Prostate gland (tissue), 2 donors: ENCODE results near the gene NFATC3.

Experiments
- CTCF ChIP-seq, 4 experiments: fragments of 200-600 bp in 2 of 4; fragments of 450-650 bp in 2 of 4; sonication (generic) in 2 of 4; IDR thresholded peaks; 1 replicate in 3 of 4; 2 replicates in 1 of 4; pipeline ENCODE4 v1.5.1; 2016 to 2019; ENCODE audit warnings: antibody characterized with exemption in 4 of 4, mild to moderate bottlenecking in 2 of 4, moderate library complexity in 2 of 4
- POLR2A ChIP-seq: fragments of 450-650 bp; IDR thresholded peaks from one replicate; pipeline ENCODE4 v1.6.1; 2016; ENCODE audit warnings: antibody characterized with exemption, mild to moderate bottlenecking
- POLR2AphosphoS5 ChIP-seq: sonication (generic); formaldehyde crosslinking; IDR thresholded peaks from one replicate; pipeline ENCODE4 v1.6.1; 2017; ENCODE audit warnings: antibody characterized with exemption

GRCh38 chr16:68235108-68235886 lies 150.1 kb downstream of the NFATC3 start:
- peak in 3 of 4 experiments; percentile 13 to 43 (median 32) for TF ChIP-seq CTCF (IDR thresholded peaks at IDR 0.05)
- no peak for TF ChIP-seq POLR2A
- peak; percentile 3 for TF ChIP-seq POLR2AphosphoS5
